ENCODE results near the gene TMEM221. TPM values are rescaled to one million over a fixed set of nuclear protein-coding genes. Genes with fewer than 3 reads are reported as not detected.

Gene TMEM221
- polyA plus RNA-seq: not detected in 2 replicates

GRCh38 chr19:17448131-17448967, at the start of gene TMEM221:
Gene TMEM221, minus strand, starts transcription at chr19:17448668. Its CDS starts 206 bp downstream, at chr19:17448462.

GRCh38 chr19:17470068-17470841, 21.8 kb upstream of the TMEM221 start, which contains the start of gene SLC27A1:
Gene SLC27A1, plus strand, starts transcription at chr19:17470524. Its CDS starts 17 bp downstream, at chr19:17470541.

GRCh38 chr19:17460372-17461230, 12.1 kb upstream of the TMEM221 start, which contains the start of gene NXNL1:
Gene NXNL1, minus strand, starts transcription at chr19:17460926. Its CDS starts 57 bp downstream, at chr19:17460869.

GRCh38 chr19:17419621-17420474, 28.6 kb downstream of the TMEM221 start, which contains the start of gene MVB12A:
Gene MVB12A, plus strand, starts transcription at chr19:17420047. Its CDS starts 89 bp downstream, at chr19:17420136.

GRCh38 chr19:17405250-17406045, 43.0 kb downstream of the TMEM221 start, which contains the start of gene BST2:
Gene BST2, minus strand, starts transcription at chr19:17405630. Its CDS starts 55 bp downstream, at chr19:17405575.

GRCh38 chr19:17393914-17394313, 54.6 kb downstream of the TMEM221 start, which contains the start of gene CCDC194:
Gene CCDC194, minus strand, starts transcription at chr19:17394196. Its CDS starts 38 bp downstream, at chr19:17394158.

Other genes starting within 250 kb of the TMEM221 start
- 43.9 and 51.1 TPM in 2 replicates for gene USE1, start 233.3 kb downstream of the TMEM221 start, polyA plus RNA-seq
- gene OCEL1, start 222.4 kb downstream of the TMEM221 start, polyA plus RNA-seq: 17.9 and 18.2 TPM in 2 replicates
- 2.4 and 6.3 TPM in 2 replicates for gene NR2F6, start 202.7 kb downstream of the TMEM221 start, polyA plus RNA-seq
- not detected in 2 replicates for gene USHBP1, start 183.9 kb downstream of the TMEM221 start, polyA plus RNA-seq
- gene BABAM1, start 181.2 kb downstream of the TMEM221 start, polyA plus RNA-seq: 45.2 and 64.5 TPM in 2 replicates
- 0.28 TPM in 1 of 2 replicates, not detected in the other for gene ANKLE1, start 166.8 kb downstream of the TMEM221 start, polyA plus RNA-seq
- gene ABHD8, start 145.2 kb downstream of the TMEM221 start, polyA plus RNA-seq: 0.71 and 2.5 TPM in 2 replicates
- 58.3 and 88.7 TPM in 2 replicates for gene MRPL34, start 142.8 kb downstream of the TMEM221 start, polyA plus RNA-seq
- gene DDA1, start 139.1 kb downstream of the TMEM221 start, polyA plus RNA-seq: 5.3 and 14.2 TPM in 2 replicates
- gene ANO8, start 113.8 kb downstream of the TMEM221 start, polyA plus RNA-seq: 1.2 and 2.9 TPM in 2 replicates
- 0.87 and 6.8 TPM in 2 replicates for gene GTPBP3, start 111.1 kb downstream of the TMEM221 start, polyA plus RNA-seq
- gene PLVAP, start 71.3 kb downstream of the TMEM221 start, polyA plus RNA-seq: not detected in 2 replicates
- gene CCDC194, start 54.5 kb downstream of the TMEM221 start, polyA plus RNA-seq: not detected in 2 replicates
- gene BST2, start 43.0 kb downstream of the TMEM221 start, polyA plus RNA-seq: not detected in 2 replicates
- 1.2 and 4.1 TPM in 2 replicates for gene MVB12A, start 28.6 kb downstream of the TMEM221 start, polyA plus RNA-seq
- not detected in 2 replicates for gene NXNL1, start 12.3 kb upstream of the TMEM221 start, polyA plus RNA-seq
- gene SLC27A1, start 21.9 kb upstream of the TMEM221 start, polyA plus RNA-seq: 1.5 and 2.3 TPM in 2 replicates
- 3.9 and 4.0 TPM in 2 replicates for gene PGLS, start 63.0 kb upstream of the TMEM221 start, polyA plus RNA-seq
- 0.28 and 1.7 TPM in 2 replicates for gene COLGALT1, start 107.0 kb upstream of the TMEM221 start, polyA plus RNA-seq
- gene UNC13A, start 239.7 kb upstream of the TMEM221 start, polyA plus RNA-seq: 3.8 and 6.4 TPM in 2 replicates